Spleen (tissue), 11 donors: ENCODE measurements around the gene DHRS11. TPM values are rescaled to one million over a fixed set of nuclear protein-coding genes. Genes with fewer than 3 reads are reported as not detected.

Source experiments
- DNase-seq: peaks from one replicate; pipeline ENCODE4 v3.0.0-alpha.2; 2020
- H3K27ac ChIP-seq, 8 donors: fragments of 200-600 bp; sonication (generic) in 7 of 8; 1 replicate in 4 of 8; 2 replicates in 4 of 8; pipeline versions ENCODE4 v1.5.0 to v1.8.0; 2016 to 2021; ENCODE audit warnings: inconsistent platforms in 4 of 8, mild to moderate bottlenecking in 4 of 8, moderate library complexity in 1 of 8
- H3K27me3 ChIP-seq, 7 donors: fragments of 200-600 bp; sonication (generic) in 6 of 7; replicated peaks in 1 of 7; 1 replicate in 4 of 7; 2 replicates in 3 of 7; pipeline versions ENCODE4 v1.5.0 to v1.8.0; 2016 to 2021; ENCODE audit warnings: inconsistent platforms in 3 of 7, mild to moderate bottlenecking in 1 of 7
- H3K36me3 ChIP-seq, 6 donors: fragments of 200-600 bp; sonication (generic) in 5 of 6; 1 replicate in 4 of 6; 2 replicates in 2 of 6; pipeline versions ENCODE4 v1.5.0 to v1.8.0; 2016 to 2021; ENCODE audit warnings: inconsistent platforms in 2 of 6
- H3K4me1 ChIP-seq, 6 donors: fragments of 200-600 bp; sonication (generic) in 5 of 6; 1 replicate in 3 of 6; 2 replicates in 3 of 6; pipeline versions ENCODE4 v1.5.0 to v1.8.0; 2016 to 2021; ENCODE audit warnings: inconsistent platforms in 3 of 6
- H3K4me3 ChIP-seq, 8 donors: fragments of 200-600 bp; sonication (generic) in 7 of 8; 1 replicate in 4 of 8; 2 replicates in 4 of 8; pipeline versions ENCODE4 v1.5.0 to v1.8.0; 2016 to 2021; ENCODE audit warnings: inconsistent platforms in 4 of 8, mild to moderate bottlenecking in 4 of 8, moderate library complexity in 2 of 8
- H3K9me3 ChIP-seq, 8 donors: fragments of 200-600 bp; sonication (generic) in 7 of 8; 1 replicate in 4 of 8; 2 replicates in 4 of 8; pipeline versions ENCODE4 v1.5.0 to v1.8.0; 2016 to 2021; ENCODE audit warnings: inconsistent platforms in 4 of 8
- CTCF ChIP-seq, 11 experiments: fragments of 200-600 bp in 7 of 11; fragments of 450-650 bp in 4 of 11; sonication (generic) in 4 of 11; IDR thresholded peaks in 8 of 11; conservative IDR thresholded peaks in 3 of 11; 1 replicate in 7 of 11; 2 replicates in 4 of 11; pipeline versions ENCODE4 v1.4.0 to v1.8.0; 2016 to 2021; ENCODE audit warnings: antibody characterized with exemption in 11 of 11, inconsistent platforms in 4 of 11, mild to moderate bottlenecking in 1 of 11
- POLR2A ChIP-seq, 3 donors: fragments of 450-650 bp; IDR thresholded peaks; one replicate each; pipeline ENCODE4 v1.5.1; 2017; ENCODE audit warnings: antibody characterized with exemption in 3 of 3, mild to moderate bottlenecking in 1 of 3
- POLR2AphosphoS5 ChIP-seq, 3 donors: sonication (generic); formaldehyde crosslinking; IDR thresholded peaks; one replicate each; pipeline ENCODE4 v1.5.1; 2017; ENCODE audit warnings: antibody characterized with exemption in 3 of 3
- WGBS, 5 donors: extraction: QIAGEN DNeasy Blood & Tissue Kit in 3 of 5; methylation state at CpG; one replicate each; pipeline versions ENCODE4 v1.1.5 to v1.1.7; 2013 to 2018; 5-methylcytosine and 5-hydroxymethylcytosine counted together
- intact Hi-C: fragments of 100-400 bp; cut with DNase I; formaldehyde crosslinking; loops from one replicate; pipeline ENCODE4 v1.15.0; 2023; ENCODE audit warnings: low total_unique reads
- polyA plus RNA-seq, 3 donors: library from polyadenylated mRNA; stranded (reverse); fragments of 200-250 nt; gene quantifications; one replicate each; pipeline ENCODE4 v1.2.1, GENCODE V29; 2013
- total RNA-seq, 7 donors: library from RNA; depleted of rRNA in 3 of 7; stranded (reverse); fragments of >200 nt in 3 of 7; fragmentation: NEBNext Ultra II Directional in 4 of 7; extraction: Animal tissue kit (Norgen Biotek cat#: 25700) in 4 of 7; gene quantifications; one replicate each; pipeline versions ENCODE4 v1.1.0 to v1.2.1, GENCODE V29; 2016 to 2021
- donor health status: healthy with polysubstance abuse.
- donor health status: DM: no; HTN: no; CAD: no; lungs with moderate emphysema.
- donor health status: DM: no; HTN: no; CAD: no.
- donor health status: Bipolar disorder and iron deficiency.
- donor health status: healthy.
- donor health status: DM: no; HTN: no; CAD: no.
- donor health status: DM: yes; HTN: yes; CAD: no.

DHRS11 gene
- total and polyA plus RNA-seq, 10 donors, result 3.9 to 7.8 (median 4.9) TPM

GRCh38 chr17:36617773-36618172 is 26.1 kb downstream of the DHRS11 start:
- TF ChIP-seq CTCF (IDR thresholded peaks at IDR 0.05 in 8 of 11, conservative IDR thresholded peaks at IDR 0.05 in 3 of 11) (no peak), POLR2A (IDR thresholded peaks at IDR 0.05) (no peak), POLR2AphosphoS5 (IDR thresholded peaks at IDR 0.05) (no peak)
- Histone ChIP-seq H3K9me3 (no peaks in the 10 kb centered on the region), H3K4me3 (no peak overlapping the region), H3K36me3 (no peaks in the 10 kb centered on the region), H3K27me3 (peaks cover 0 to 4% (median 0%) of the 10 kb centered on the region in 7 donors), H3K4me1 (no peaks in the 10 kb centered on the region), H3K27ac (no peak overlapping the region)
- intact Hi-C loops, result no loop called here
- no peak for DNase-seq
- WGBS, 5 donors, result 81 to 98% (median 88%) methylated on average over 6 to 7 of the region's 7 CpGs

GRCh38 chr17:36623281-36623680 is 31.6 kb downstream of the DHRS11 start:
- Histone ChIP-seq H3K4me1 (no peaks in the 10 kb centered on the region), H3K36me3 (no peaks in the 10 kb centered on the region), H3K27ac (no peak overlapping the region), H3K4me3 (no peak overlapping the region), H3K27me3 (no peaks in the 10 kb centered on the region), H3K9me3 (no peaks in the 10 kb centered on the region)
- intact Hi-C loops, result no loop called here
- no peak for TF ChIP-seq POLR2A (IDR thresholded peaks at IDR 0.05)
- TF ChIP-seq POLR2AphosphoS5 (IDR thresholded peaks at IDR 0.05), result no peak
- TF ChIP-seq CTCF (IDR thresholded peaks at IDR 0.05 in 8 of 11, conservative IDR thresholded peaks at IDR 0.05 in 3 of 11), result no peak
- DNase-seq, result no peak
- WGBS, 5 donors, result 73 to 97% (median 86%) methylated on average over 3 of the region's 3 CpGs

- no peak for DNase-seq
- no peaks in the 10 kb centered on the region for H3K9me3 ChIP-seq
- TF ChIP-seq POLR2AphosphoS5 (IDR thresholded peaks at IDR 0.05) (no peak), POLR2A (IDR thresholded peaks at IDR 0.05) (no peak), CTCF (IDR thresholded peaks at IDR 0.05 in 8 of 11, conservative IDR thresholded peaks at IDR 0.05 in 3 of 11) (no peak)
- peaks cover 0 to 10% (median 5%) of the 10 kb centered on the region in 6 donors for H3K4me1 ChIP-seq
- no peaks in the 10 kb centered on the region for H3K27me3 ChIP-seq
- 60 to 76% (median 71%) methylated on average over 7 of the region's 7 CpGs for WGBS, 5 donors
- intact Hi-C loops, result loop anchor here (5.0 kb wide), 1 partner anchor 612 kb away; no protein-coding TSS in a partner anchor
- H3K36me3 ChIP-seq, result no peaks in the 10 kb centered on the region
- no peak overlapping the region for H3K27ac ChIP-seq
- no peak overlapping the region for H3K4me3 ChIP-seq
Observed at GRCh38 chr17:36625188-36625587, 33.5 kb downstream of the DHRS11 start.

- no peak for DNase-seq
Observed at GRCh38 chr17:36627101-36627500, 35.4 kb downstream of the DHRS11 start.

More at GRCh38 chr17:36627101-36627500, 35.4 kb downstream of the DHRS11 start:
- peaks cover 0 to 10% (median 5%) of the 10 kb centered on the region in 6 donors for H3K4me1 ChIP-seq
- 85 to 90% (median 86%) methylated on average over 12 of the region's 12 CpGs for WGBS, 5 donors
- intact Hi-C loops, result loop anchor here (5.0 kb wide), 1 partner anchor 610 kb away; no protein-coding TSS in a partner anchor
- no peak overlapping the region for H3K27ac ChIP-seq
- H3K4me3 ChIP-seq, result no peak overlapping the region
- no peak for TF ChIP-seq POLR2AphosphoS5 (IDR thresholded peaks at IDR 0.05)
- TF ChIP-seq POLR2A (IDR thresholded peaks at IDR 0.05), result no peak
- TF ChIP-seq CTCF (IDR thresholded peaks at IDR 0.05 in 8 of 11, conservative IDR thresholded peaks at IDR 0.05 in 3 of 11), result no peak
- no peaks in the 10 kb centered on the region for H3K27me3 ChIP-seq
- no peaks in the 10 kb centered on the region for H3K36me3 ChIP-seq
- no peaks in the 10 kb centered on the region for H3K9me3 ChIP-seq
